H1 (cell line): ENCODE results near the gene IFITM2. TPM values are rescaled to one million over a fixed set of nuclear protein-coding genes. Genes with fewer than 3 reads are reported as not detected.

Source experiments
- CTCF ChIA-PET: fragments of 300-600 bp; sonication (Branson Sonifier 250); formaldehyde crosslinking; loops from one replicate; lab custom pipeline; 2021; ENCODE audit not compliant: partially characterized antibody; lab: Charles Lee
- POLR2A ChIA-PET: fragments of 300-600 bp; sonication (Branson Sonifier 250); formaldehyde crosslinking; loops from one replicate; lab custom pipeline; 2021; ENCODE audit warnings: inconsistent platforms; ENCODE audit not compliant: partially characterized antibody; lab: Charles Lee
- DNase-seq, 2 experiments: peaks; one replicate each; pipeline versions ENCODE4 v3.0.0 to v3.0.0-alpha.2; 2010 to 2022; ENCODE audit warnings: low spot score in 2 of 2, low read depth in 1 of 2, mixed read lengths in 1 of 2
- FAIRE-seq: peaks from 2 replicates; lab custom pipeline; 2011; peaks lifted over from hg19 to GRCh38; lab: Jason Lieb, UNC
- H2AFZ ChIP-seq: 2 replicates; pipeline ENCODE4 v1.8.1; 2012; ENCODE audit warnings: low read length, inconsistent platforms
- H2AK5ac ChIP-seq: 2 replicates; pipeline ENCODE4 v1.6.1; 2013; ENCODE audit warnings: low read depth, low read length
- H2BK120ac ChIP-seq: replicated peaks from 2 replicates; pipeline ENCODE3; 2013; ENCODE audit warnings: low read depth, low read length, inconsistent platforms
- H2BK12ac ChIP-seq: 2 replicates; pipeline ENCODE4 v1.6.1; 2013; ENCODE audit warnings: low read depth, low read length
- H2BK15ac ChIP-seq: 2 replicates; pipeline ENCODE4 v1.6.1; 2013; ENCODE audit warnings: low read length
- H2BK20ac ChIP-seq: 2 replicates; pipeline ENCODE4 v1.6.1; 2013; ENCODE audit warnings: low read length
- H2BK5ac ChIP-seq: 2 replicates; pipeline ENCODE4 v1.6.1; 2013; ENCODE audit warnings: low read depth, low read length
- H3K14ac ChIP-seq: 2 replicates; pipeline ENCODE4 v1.6.1; 2013; ENCODE audit warnings: inconsistent platforms; ENCODE audit not compliant: insufficient read length
- H3K18ac ChIP-seq: 2 replicates; pipeline ENCODE4 v1.6.1; 2013; ENCODE audit warnings: low read length; ENCODE audit errors: extremely low read depth
- H3K23ac ChIP-seq: 2 replicates; pipeline ENCODE4 v1.6.1; 2013; ENCODE audit warnings: inconsistent platforms; ENCODE audit not compliant: insufficient read length
- H3K23me2 ChIP-seq: 2 replicates; pipeline ENCODE4 v1.6.1; 2013; ENCODE audit warnings: low read depth, low read length
- H3K27ac ChIP-seq: 2 replicates; pipeline ENCODE4 v1.6.1; 2011; ENCODE audit warnings: low read depth, low read length, inconsistent platforms
- H3K27me3 ChIP-seq, 4 experiments: replicated peaks in 1 of 4; 1 replicate in 1 of 4; 2 replicates in 3 of 4; pipeline versions ENCODE4 v1.6.1 to v1.8.1; 2011 to 2013; ENCODE audit warnings: low read length in 3 of 4, mild to moderate bottlenecking in 3 of 4, inconsistent platforms in 2 of 4, mixed read lengths in 2 of 4, moderate library complexity in 1 of 4; ENCODE audit not compliant: control insufficient read depth in 3 of 4, insufficient read depth in 3 of 4; ENCODE audit errors: extremely low read depth in 1 of 4
- H3K36me3 ChIP-seq, 4 experiments: 2 replicates each; pipeline versions ENCODE4 v1.6.1 to v1.8.1; 2011 to 2013; ENCODE audit warnings: mild to moderate bottlenecking in 4 of 4, low read length in 3 of 4, moderate library complexity in 2 of 4, control low read depth in 1 of 4, inconsistent platforms in 1 of 4; ENCODE audit not compliant: insufficient read depth in 4 of 4, control insufficient read depth in 2 of 4
- H3K4ac ChIP-seq: replicated peaks from 2 replicates; pipeline ENCODE3; 2013; ENCODE audit warnings: low read length, low read depth, mixed read lengths, inconsistent platforms; ENCODE audit not compliant: insufficient read length
- H3K4me1 ChIP-seq, 4 experiments: replicated peaks in 1 of 4; 1 replicate in 1 of 4; 2 replicates in 3 of 4; pipeline versions ENCODE4 v1.6.1 to v1.8.1; 2011 to 2013; ENCODE audit warnings: low read length in 3 of 4, inconsistent platforms in 2 of 4, mixed read lengths in 1 of 4; ENCODE audit not compliant: insufficient read depth in 4 of 4, control insufficient read depth in 3 of 4
- H3K4me2 ChIP-seq, 2 experiments: 2 replicates each; pipeline versions ENCODE4 v1.6.1 to v1.8.1; 2011 to 2013; ENCODE audit warnings: low read depth in 2 of 2, low read length in 2 of 2, control low read depth in 1 of 2, inconsistent platforms in 1 of 2, mild to moderate bottlenecking in 1 of 2; ENCODE audit not compliant: insufficient read depth in 1 of 2
- H3K4me3 ChIP-seq, 4 experiments: fragments of 200-600, 300-600 bp in 1 of 4; sonication (generic), shearing (Covaris generic), sonication (Bioruptor Twin) in 1 of 4; 2 replicates each; pipeline versions ENCODE4 v1.5.1 to v1.8.1; 2011 to 2016; ENCODE audit warnings: low read length in 4 of 4, low read depth in 3 of 4, control low read depth in 2 of 4, inconsistent platforms in 2 of 4, mild to moderate bottlenecking in 2 of 4, mixed read lengths in 1 of 4, moderate library complexity in 1 of 4; ENCODE audit not compliant: insufficient read depth in 2 of 4; ENCODE audit errors: extremely low read depth in 1 of 4
- H3K56ac ChIP-seq: replicated peaks from 2 replicates; pipeline ENCODE3; 2013; ENCODE audit warnings: low read depth, mild to moderate bottlenecking, mixed read lengths, low read length, inconsistent platforms; ENCODE audit not compliant: insufficient read length
- H3K79me1 ChIP-seq: 2 replicates; pipeline ENCODE4 v1.6.1; 2013; ENCODE audit warnings: low read depth, low read length, control low read depth
- H3K79me2 ChIP-seq, 2 experiments: 2 replicates each; pipeline versions ENCODE4 v1.6.1 to v1.8.1; 2012 to 2013; ENCODE audit warnings: low read length in 2 of 2, mild to moderate bottlenecking in 2 of 2, inconsistent platforms in 1 of 2; ENCODE audit not compliant: insufficient read depth in 2 of 2, control insufficient read depth in 1 of 2
- H3K9ac ChIP-seq, 4 experiments: replicated peaks in 1 of 4; 1 replicate in 1 of 4; 2 replicates in 3 of 4; pipeline versions ENCODE4 v1.6.1 to v1.8.1; 2011 to 2013; ENCODE audit warnings: low read depth in 3 of 4, low read length in 3 of 4, control low read depth in 2 of 4, mild to moderate bottlenecking in 2 of 4, moderate library complexity in 2 of 4, inconsistent platforms in 1 of 4; ENCODE audit errors: extremely low read depth in 1 of 4
- H3K9me3 ChIP-seq, 2 experiments: 2 replicates each; pipeline versions ENCODE4 v1.6.1 to v1.8.1; 2012 to 2013; ENCODE audit warnings: mild to moderate bottlenecking in 2 of 2, moderate library complexity in 2 of 2, control low read depth in 1 of 2, inconsistent platforms in 1 of 2, low read depth in 1 of 2, low read length in 1 of 2, mixed read lengths in 1 of 2; ENCODE audit not compliant: insufficient read depth in 2 of 2
- H4K20me1 ChIP-seq, 2 experiments: replicated peaks in 1 of 2; 2 replicates each; pipeline versions ENCODE3 to v1.8.1; 2011 to 2013; ENCODE audit warnings: inconsistent platforms in 2 of 2, low read length in 2 of 2, mild to moderate bottlenecking in 1 of 2; ENCODE audit not compliant: insufficient read depth in 2 of 2, control insufficient read depth in 1 of 2
- H4K5ac ChIP-seq: 2 replicates; pipeline ENCODE4 v1.6.1; 2013; ENCODE audit warnings: low read length, low read depth, mixed read lengths, inconsistent platforms; ENCODE audit not compliant: insufficient read length
- H4K8ac ChIP-seq: 2 replicates; pipeline ENCODE4 v1.8.0; 2013; ENCODE audit warnings: mild to moderate bottlenecking, moderate library complexity, low read length, inconsistent platforms; ENCODE audit not compliant: insufficient read depth; ENCODE audit errors: extremely low read depth
- H4K91ac ChIP-seq: replicated peaks from 2 replicates; pipeline ENCODE3; 2013; ENCODE audit warnings: low read length, mixed read lengths, inconsistent platforms; ENCODE audit not compliant: insufficient read length
- BACH1 ChIP-seq: IDR thresholded peaks from 2 replicates; pipeline ENCODE4 v1.6.1; 2012; ENCODE audit warnings: low read length, improper control_type of control experiment
- CEBPB ChIP-seq: IDR thresholded peaks from 2 replicates; pipeline ENCODE4 v1.6.1; 2012; ENCODE audit warnings: low read depth, low read length
- CTBP2 ChIP-seq: IDR thresholded peaks from 2 replicates; pipeline ENCODE4 v1.7.0; 2011; ENCODE audit warnings: borderline replicate concordance, mild to moderate bottlenecking, moderate library complexity, mixed read lengths, low read length; ENCODE audit not compliant: insufficient read depth, insufficient read length
- GABPA ChIP-seq: IDR thresholded peaks from 2 replicates; pipeline ENCODE4 v1.6.1; 2011; ENCODE audit warnings: mild to moderate bottlenecking, low read length, moderate library complexity, borderline replicate concordance; ENCODE audit not compliant: insufficient read depth
- KDM4A ChIP-seq: IDR thresholded peaks from one replicate; pipeline ENCODE4 v1.7.1; 2012; ENCODE audit warnings: low read depth, mild to moderate bottlenecking, moderate library complexity, low read length, inconsistent platforms; ENCODE audit not compliant: severe bottlenecking
- PHF8 ChIP-seq: fragments of 200-600 bp; sonication (generic); conservative IDR thresholded peaks from 2 replicates; pipeline ENCODE4 v1.7.1; 2012; ENCODE audit warnings: low read depth, mild to moderate bottlenecking, inconsistent platforms, low read length, moderate library complexity
- POU5F1 ChIP-seq: IDR thresholded peaks from 2 replicates; pipeline ENCODE4 v1.6.1; 2011; ENCODE audit warnings: low read depth, mild to moderate bottlenecking, low read length, moderate library complexity
- SP1 ChIP-seq: IDR thresholded peaks from 2 replicates; pipeline ENCODE4 v1.6.1; 2011; ENCODE audit warnings: low read depth, low read length
- WGBS, 2 experiments: shearing (Covaris generic) in 1 of 2; methylation state at CpG; one replicate each; pipeline versions ENCODE4 v1.1.6 to v1.1.7; 2013 to 2015; ENCODE audit warnings: low lambda C conversion rate in 2 of 2, mixed read lengths in 2 of 2, inconsistent platforms in 1 of 2, low coverage in 1 of 2, missing lambda C conversion rate in 1 of 2; ENCODE audit not compliant: insufficient replicate concordance in 2 of 2, insufficient coverage in 1 of 2, insufficient read length in 1 of 2; ENCODE audit errors: extremely low coverage in 1 of 2, missing lambda C conversion rate in 1 of 2; 5-methylcytosine and 5-hydroxymethylcytosine counted together
- polyA plus RNA-seq, 7 experiments: library from polyadenylated mRNA; depleted of rRNA in 3 of 7; stranded (reverse) in 5 of 7; unstranded in 2 of 7; fragments of >200 nt in 5 of 7; fragments of 200-250 nt in 2 of 7; gene quantifications; 1 replicate in 5 of 7; 2 replicates in 1 of 7; 4 replicates in 1 of 7; pipeline versions ENCODE4 v1.2.1 to v1.2.3, GENCODE V29; 2011 to 2013; ENCODE audit warnings: missing spikeins in 2 of 7, mixed read lengths in 2 of 7
- total RNA-seq: library from RNA; stranded (reverse); fragmentation: NEBNext Ultra II Directional; extraction: Animal tissue kit (Norgen Biotek cat#: 25700); gene quantifications from 2 replicates; pipeline ENCODE4 v1.2.1, GENCODE V29; 2021
- TF ChIP-seq, protein P1 (sequence below): IDR thresholded peaks from 2 replicates; pipeline ENCODE4 v1.6.1; 2011; ENCODE audit warnings: low read length, improper control_type of control experiment

The IFITM2 gene
- total and polyA plus RNA-seq, 2 of the 8 experiments (the other 6 are each of a cell fraction or from before 2014, with no cell fraction given): 399 to 764 TPM

DNA sequence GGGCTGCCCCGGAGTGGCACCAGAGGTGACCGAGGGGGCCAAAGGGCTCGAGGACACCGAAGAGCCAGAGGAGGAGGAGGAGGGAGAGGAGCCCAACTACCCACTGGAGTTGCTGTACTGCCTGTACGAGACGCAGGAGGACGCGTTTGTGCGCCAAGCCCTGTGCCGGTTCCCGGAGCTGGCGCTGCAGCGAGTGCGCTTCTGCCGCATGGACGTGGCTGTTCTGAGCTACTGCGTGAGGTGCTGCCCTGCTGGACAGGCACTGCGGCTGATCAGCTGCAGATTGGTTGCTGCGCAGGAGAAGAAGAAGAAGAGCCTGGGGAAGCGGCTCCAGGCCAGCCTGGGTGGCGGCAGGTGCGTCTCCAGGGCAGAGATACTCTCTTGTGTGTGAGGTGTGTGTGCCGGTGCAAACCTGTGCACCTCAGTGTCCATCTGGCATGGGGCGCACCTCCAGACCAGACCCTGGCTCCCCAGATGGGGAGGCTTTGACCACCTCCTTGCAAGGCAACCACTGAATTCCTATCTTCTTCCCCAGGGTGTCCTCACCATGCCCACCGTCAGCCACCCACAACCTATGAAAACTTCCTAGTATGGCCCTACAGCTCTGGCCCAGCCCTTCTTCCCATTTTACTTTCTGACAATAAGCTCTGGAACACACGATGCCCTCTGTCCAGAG lies 26.0 kb upstream of the IFITM2 start:
- H3K79me2 ChIP-seq: no peaks in the 10 kb centered on the region
- H3K23me2 ChIP-seq: no peaks in the 10 kb centered on the region
- no peaks in the 10 kb centered on the region for H3K79me1 ChIP-seq
- H4K8ac ChIP-seq: no peak overlapping the region
- H2BK12ac ChIP-seq: peak overlapping the region; percentile 39; the same call in 1 of the 2 replicates
- H4K20me1 ChIP-seq: no peaks in the 10 kb centered on the region
- peaks cover 0 to 3% (median 1%) of the 10 kb centered on the region in 4 experiments; a peak in 2 of 7 replicates for H3K27me3 ChIP-seq
- H3K9ac ChIP-seq: no peak overlapping the region
- H2AFZ ChIP-seq: no peak overlapping the region
- H4K91ac ChIP-seq: no peak overlapping the region
- no peak overlapping the region for H3K14ac ChIP-seq
- H2AK5ac ChIP-seq: no peak overlapping the region
- no peak overlapping the region for H4K5ac ChIP-seq
- H3K9me3 ChIP-seq: no peaks in the 10 kb centered on the region
- H3K4me2 ChIP-seq: no peak overlapping the region
- DNase-seq (peak in 1 of 2 experiments; percentile 48), FAIRE-seq (no peak)
- H3K23ac ChIP-seq: no peak overlapping the region
- no peak overlapping the region for H3K18ac ChIP-seq
- H3K4me1 ChIP-seq: peaks cover 0 to 5% (median 0%) of the 10 kb centered on the region in 4 experiments; a peak in 4 of 7 replicates
- CTCF ChIA-PET: interaction anchor here (0.6 to 8.6 kb wide), 9 partner anchors 9 to 74 kb away, joined by 3 to 88 read pairs (median 4); no protein-coding TSS in a partner anchor
- H2BK20ac ChIP-seq: no peak overlapping the region
- no peak overlapping the region for H3K27ac ChIP-seq
- H3K36me3 ChIP-seq: no peaks in the 10 kb centered on the region
- H2BK120ac ChIP-seq: no peak overlapping the region
- WGBS, 2 experiments: 95% methylated on average over 26 of the region's 26 CpGs; no CpG with 5 or more reads in 1 of the 2 experiments
- TF ChIP-seq SP1 (no peak), PHF8 (no peak), GABPA (no peak), CEBPB (no peak), KDM4A (no peak), CTBP2 (no peak), POU5F1 (no peak), BACH1 (no peak)
- TF ChIP-seq, protein P1, sequence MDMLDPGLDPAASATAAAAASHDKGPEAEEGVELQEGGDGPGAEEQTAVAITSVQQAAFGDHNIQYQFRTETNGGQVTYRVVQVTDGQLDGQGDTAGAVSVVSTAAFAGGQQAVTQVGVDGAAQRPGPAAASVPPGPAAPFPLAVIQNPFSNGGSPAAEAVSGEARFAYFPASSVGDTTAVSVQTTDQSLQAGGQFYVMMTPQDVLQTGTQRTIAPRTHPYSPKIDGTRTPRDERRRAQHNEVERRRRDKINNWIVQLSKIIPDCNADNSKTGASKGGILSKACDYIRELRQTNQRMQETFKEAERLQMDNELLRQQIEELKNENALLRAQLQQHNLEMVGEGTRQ: no peak
- H2BK5ac ChIP-seq: peak overlapping the region; percentile 49; the same call in 1 of the 2 replicates
- POLR2A ChIA-PET: interaction anchor here (0.7 to 7.7 kb wide), 12 partner anchors 8 to 115 kb away, joined by 3 to 51 read pairs (median 4); partner anchors contain the start of gene IFITM5
- peak overlapping the region; percentile 92; the same call in 1 of the 2 replicates for H2BK15ac ChIP-seq
- no peak overlapping the region for H3K4me3 ChIP-seq
- no peak overlapping the region for H3K56ac ChIP-seq
- no peak overlapping the region for H3K4ac ChIP-seq
